Suprapubic skin (tissue), 4 donors: ENCODE measurements around the gene TMTC2. TPM values are rescaled to one million over a fixed set of nuclear protein-coding genes. Genes with fewer than 3 reads are reported as not detected.

ENCODE experiments used
- DNase-seq, 2 donors: peaks; one replicate each; pipeline ENCODE4 v3.0.0-alpha.2; 2019; ENCODE audit warnings: low spot score in 2 of 2
- H3K27ac ChIP-seq: fragments of 200-600 bp; sonication (generic); one replicate; pipeline ENCODE4 v1.5.1; 2019
- H3K27me3 ChIP-seq: fragments of 200-600 bp; sonication (generic); one replicate; pipeline ENCODE4 v1.5.1; 2019
- H3K36me3 ChIP-seq: fragments of 200-600 bp; sonication (generic); one replicate; pipeline ENCODE4 v1.5.1; 2019
- H3K4me1 ChIP-seq: fragments of 200-600 bp; sonication (generic); one replicate; pipeline ENCODE4 v1.5.1; 2019
- H3K4me3 ChIP-seq: fragments of 200-600 bp; sonication (generic); one replicate; pipeline ENCODE4 v1.5.1; 2019; ENCODE audit warnings: mild to moderate bottlenecking
- H3K9me3 ChIP-seq: fragments of 200-600 bp; sonication (generic); one replicate; pipeline ENCODE4 v1.5.1; 2019
- CTCF ChIP-seq, 2 donors: fragments of 200-600 bp in 1 of 2; fragments of 450-650 bp in 1 of 2; sonication (generic) in 1 of 2; IDR thresholded peaks; one replicate each; pipeline ENCODE4 v1.5.1; 2016 to 2019; ENCODE audit warnings: antibody characterized with exemption in 2 of 2, mild to moderate bottlenecking in 1 of 2, moderate library complexity in 1 of 2
- EP300 ChIP-seq: sonication (generic); formaldehyde crosslinking; IDR thresholded peaks from one replicate; pipeline ENCODE4 v1.6.1; 2017; ENCODE audit warnings: antibody characterized with exemption
- POLR2A ChIP-seq, 2 donors: fragments of 450-650 bp; IDR thresholded peaks; one replicate each; pipeline ENCODE4 v1.6.1; 2017; ENCODE audit warnings: antibody characterized with exemption in 2 of 2, mild to moderate bottlenecking in 2 of 2, moderate library complexity in 2 of 2
- POLR2AphosphoS5 ChIP-seq, 3 donors: sonication (generic); formaldehyde crosslinking; IDR thresholded peaks; one replicate each; pipeline ENCODE4 v1.6.1; 2017; ENCODE audit warnings: antibody characterized with exemption in 3 of 3
- WGBS: methylation state at CpG from one replicate; pipeline ENCODE4 v1.1.5; 2018; 5-methylcytosine and 5-hydroxymethylcytosine counted together
- total RNA-seq, 4 donors: library from RNA; depleted of rRNA; stranded (reverse); fragments of >200 nt; gene quantifications; one replicate each; pipeline ENCODE4 v1.1.0, GENCODE V29; 2016

Gene TMTC2
- total RNA-seq, 4 donors from 2014 or later: 16.7 to 21.1 (median 18.9) TPM

- H3K27ac ChIP-seq: no peak overlapping the region
- H3K4me1 ChIP-seq: no peaks in the 10 kb centered on the region
- no peaks in the 10 kb centered on the region for H3K36me3 ChIP-seq
- WGBS: 78% methylated on average over 3 of the region's 3 CpGs
- no peaks in the 10 kb centered on the region for H3K27me3 ChIP-seq
- H3K9me3 ChIP-seq: no peaks in the 10 kb centered on the region
- DNase-seq: no peak
- TF ChIP-seq CTCF (IDR thresholded peaks at IDR 0.05): no peak
- no peak overlapping the region for H3K4me3 ChIP-seq
Measured at GRCh38 chr12:82954064-82954463, 267.4 kb downstream of the TMTC2 start.

- WGBS: 93% methylated on average over 2 of the region's 2 CpGs
Measured at GRCh38 chr12:82954572-82954971, 267.9 kb downstream of the TMTC2 start.

GRCh38 chr12:82955043-82955442 is 268.3 kb downstream of the TMTC2 start:
- Histone ChIP-seq H3K36me3 (no peaks in the 10 kb centered on the region), H3K9me3 (no peaks in the 10 kb centered on the region), H3K4me1 (no peaks in the 10 kb centered on the region), H3K27me3 (no peaks in the 10 kb centered on the region), H3K27ac (no peak overlapping the region), H3K4me3 (no peak overlapping the region)
- WGBS: 71% methylated on average over 1 of the region's 1 CpG
- DNase-seq: no peak
- TF ChIP-seq POLR2AphosphoS5 (IDR thresholded peaks at IDR 0.05) (no peak), CTCF (IDR thresholded peaks at IDR 0.05) (no peak), POLR2A (IDR thresholded peaks at IDR 0.05) (no peak), EP300 (no peak)

More at GRCh38 chr12:82954572-82954971, 267.9 kb downstream of the TMTC2 start:
- H3K9me3 ChIP-seq: no peaks in the 10 kb centered on the region
- H3K36me3 ChIP-seq: no peaks in the 10 kb centered on the region
- H3K27me3 ChIP-seq: no peaks in the 10 kb centered on the region
- no peak overlapping the region for H3K4me3 ChIP-seq
- DNase-seq: no peak
- H3K27ac ChIP-seq: no peak overlapping the region
- no peak for TF ChIP-seq CTCF (IDR thresholded peaks at IDR 0.05)
- TF ChIP-seq EP300: no peak
- TF ChIP-seq POLR2A (IDR thresholded peaks at IDR 0.05): no peak
- TF ChIP-seq POLR2AphosphoS5 (IDR thresholded peaks at IDR 0.05): no peak
- no peaks in the 10 kb centered on the region for H3K4me1 ChIP-seq

GRCh38 chr12:82958966-82959365 is 272.3 kb downstream of the TMTC2 start:
- Histone ChIP-seq H3K36me3 (no peaks in the 10 kb centered on the region), H3K27ac (no peak overlapping the region), H3K4me3 (no peak overlapping the region), H3K27me3 (no peaks in the 10 kb centered on the region), H3K9me3 (no peaks in the 10 kb centered on the region), H3K4me1 (no peaks in the 10 kb centered on the region)
- TF ChIP-seq POLR2AphosphoS5 (IDR thresholded peaks at IDR 0.05) (no peak), POLR2A (IDR thresholded peaks at IDR 0.05) (no peak), EP300 (no peak), CTCF (IDR thresholded peaks at IDR 0.05) (no peak)
- no peak for DNase-seq

GRCh38 chr12:82959821-82960220 is 273.1 kb downstream of the TMTC2 start:
- 39% methylated on average over 1 of the region's 1 CpG for WGBS
- Histone ChIP-seq H3K9me3 (no peaks in the 10 kb centered on the region), H3K27me3 (no peaks in the 10 kb centered on the region), H3K4me3 (no peak overlapping the region), H3K27ac (no peak overlapping the region), H3K36me3 (no peaks in the 10 kb centered on the region), H3K4me1 (peaks cover 4% of the 10 kb centered on the region)
- TF ChIP-seq EP300: no peak
- no peak for DNase-seq

GRCh38 chr12:82961835-82962234 is 275.1 kb downstream of the TMTC2 start:
- no peaks in the 10 kb centered on the region for H3K27me3 ChIP-seq

More at GRCh38 chr12:82961835-82962234, 275.1 kb downstream of the TMTC2 start:
- Histone ChIP-seq H3K36me3 (no peaks in the 10 kb centered on the region), H3K27ac (no peak overlapping the region), H3K4me3 (no peak overlapping the region), H3K9me3 (no peaks in the 10 kb centered on the region), H3K4me1 (peaks cover 4% of the 10 kb centered on the region)
- 91% methylated on average over 2 of the region's 2 CpGs for WGBS
- DNase-seq: no peak
- no peak for TF ChIP-seq POLR2A (IDR thresholded peaks at IDR 0.05)
- TF ChIP-seq CTCF (IDR thresholded peaks at IDR 0.05): no peak
- no peak for TF ChIP-seq POLR2AphosphoS5 (IDR thresholded peaks at IDR 0.05)
- no peak for TF ChIP-seq EP300
